ENCODE results near the gene GON4L. TPM values are rescaled to one million over a fixed set of nuclear protein-coding genes. Genes with fewer than 3 reads are reported as not detected.

GON4L gene
- total RNA-seq, 2 experiments from 2014 or later: 43.4 to 46.8 TPM

- no peak for TF ChIP-seq CTCF (IDR thresholded peaks at IDR 0.05)
- no peak for DNase-seq
- Mint-ChIP-seq H3K27ac (no peak overlapping the region), H3K36me3 (ENCODE audit: low read depth) (no peaks in the 10 kb centered on the region), H3K4me3 (no peak overlapping the region), H3K27me3 (no peaks in the 10 kb centered on the region), H3K9me3 (no peaks in the 10 kb centered on the region), H3K4me1 (ENCODE audit: low read depth) (no peaks in the 10 kb centered on the region)
- ChIA-PET CTCF (interaction anchor here (0.8 to 1.8 kb wide), 3 partner anchors 10 to 12 kb away, joined by 3 to 6 read pairs (median 5); no protein-coding TSS in a partner anchor), POLR2A (interaction anchor here (0.9 kb wide), 1 partner anchor 11 kb away, joined by 4 read pairs; no protein-coding TSS in a partner anchor)
- ATAC-seq: no peak
- intact Hi-C loops (cut with micrococcal nuclease): no loop called here
These were observed 25.8 kb upstream of the GON4L start for GRCh38 chr1:155882766-155883165.

- DNase-seq: no peak
- Mint-ChIP-seq H3K9me3 (no peaks in the 10 kb centered on the region), H3K36me3 (ENCODE audit: low read depth) (no peaks in the 10 kb centered on the region), H3K27me3 (no peaks in the 10 kb centered on the region), H3K4me1 (ENCODE audit: low read depth) (no peaks in the 10 kb centered on the region), H3K4me3 (no peak overlapping the region), H3K27ac (no peak overlapping the region)
- CTCF ChIA-PET: interaction anchor here (0.8 to 1.8 kb wide), 3 partner anchors 9 to 13 kb away, joined by 3 to 6 read pairs (median 5); no protein-coding TSS in a partner anchor
- ATAC-seq: no peak
- no peak for TF ChIP-seq CTCF (IDR thresholded peaks at IDR 0.05)
- POLR2A ChIA-PET: interaction anchor here (0.9 kb wide), 1 partner anchor 10 kb away, joined by 4 read pairs; no protein-coding TSS in a partner anchor
- intact Hi-C loops (cut with micrococcal nuclease): no loop called here
These were observed 25.2 kb upstream of the GON4L start for GRCh38 chr1:155882235-155882634.

GRCh38 chr1:155880950-155881349 is 23.9 kb upstream of the GON4L start:
- Mint-ChIP-seq H3K4me1 (ENCODE audit: low read depth) (no peaks in the 10 kb centered on the region), H3K4me3 (no peak overlapping the region), H3K36me3 (ENCODE audit: low read depth) (no peaks in the 10 kb centered on the region), H3K9me3 (no peaks in the 10 kb centered on the region), H3K27ac (no peak overlapping the region), H3K27me3 (no peaks in the 10 kb centered on the region)
- ATAC-seq: no peak
- no peak for DNase-seq
- no peak for TF ChIP-seq CTCF (IDR thresholded peaks at IDR 0.05)
- intact Hi-C loops (cut with micrococcal nuclease): no loop called here
- ChIA-PET POLR2A (no interaction called here), CTCF (interaction anchor here (1.0 to 1.2 kb wide), 2 partner anchors 109 to 139 kb away, joined by 3 read pairs; no protein-coding TSS in a partner anchor)

GRCh38 chr1:155880251-155880650 is 23.2 kb upstream of the GON4L start:
- Mint-ChIP-seq H3K27ac (no peak overlapping the region), H3K27me3 (no peaks in the 10 kb centered on the region), H3K4me3 (no peak overlapping the region), H3K4me1 (ENCODE audit: low read depth) (no peaks in the 10 kb centered on the region), H3K36me3 (ENCODE audit: low read depth) (no peaks in the 10 kb centered on the region), H3K9me3 (no peaks in the 10 kb centered on the region)
- no peak for DNase-seq
- ChIA-PET POLR2A (no interaction called here), CTCF (interaction anchor here (1.0 to 1.2 kb wide), 2 partner anchors 109 to 138 kb away, joined by 3 read pairs; no protein-coding TSS in a partner anchor)
- intact Hi-C loops (cut with micrococcal nuclease): no loop called here
- no peak for ATAC-seq
- TF ChIP-seq CTCF (IDR thresholded peaks at IDR 0.05): no peak

- CTCF ChIA-PET: interaction anchor here (1.7 kb wide), 1 partner anchor 61 kb away, joined by 4 read pairs; no protein-coding TSS in a partner anchor
- no peak for DNase-seq
- no peaks in the 10 kb centered on the region for H3K36me3 Mint-ChIP-seq (ENCODE audit: low read depth)
- POLR2A ChIA-PET: no interaction called here
- no peaks in the 10 kb centered on the region for H3K27me3 Mint-ChIP-seq
- intact Hi-C loops (cut with micrococcal nuclease): no loop called here
- no peaks in the 10 kb centered on the region for H3K9me3 Mint-ChIP-seq
- TF ChIP-seq CTCF (IDR thresholded peaks at IDR 0.05): no peak
- no peak overlapping the region for H3K4me3 Mint-ChIP-seq
- no peak overlapping the region for H3K27ac Mint-ChIP-seq
- ATAC-seq: no peak
- H3K4me1 Mint-ChIP-seq (ENCODE audit: low read depth): no peaks in the 10 kb centered on the region
These were observed 20.9 kb upstream of the GON4L start for GRCh38 chr1:155877945-155878344.

Measured in activated CD8-positive, alpha-beta T cell treated with anti-CD3 and anti-CD28 coated beads for 36 hours (primary cell).